Osteoblast (primary cell): ENCODE results near the gene NLGN4X. TPM values are rescaled to one million over a fixed set of nuclear protein-coding genes. Genes with fewer than 3 reads are reported as not detected.

Experiments
- DNase-seq: peaks from one replicate; pipeline ENCODE4 v3.0.0; 2011; ENCODE audit warnings: low spot score, mixed read lengths; ENCODE audit not compliant: insufficient read length; ENCODE audit errors: missing footprints
- H2AFZ ChIP-seq: 2 replicates; pipeline ENCODE4 v1.6.0; 2011; ENCODE audit warnings: mild to moderate bottlenecking, low read length
- H3K27ac ChIP-seq: 2 replicates; pipeline ENCODE4 v1.5.1; 2011; ENCODE audit warnings: mild to moderate bottlenecking, low read depth, low read length, moderate library complexity
- H3K27me3 ChIP-seq: 2 replicates; pipeline ENCODE4 v1.6.0; 2012; ENCODE audit warnings: mild to moderate bottlenecking, control low read depth, inconsistent platforms, low read length, moderate library complexity; ENCODE audit not compliant: insufficient read depth
- H3K36me3 ChIP-seq: 2 replicates; pipeline ENCODE4 v1.5.1; 2011; ENCODE audit warnings: mild to moderate bottlenecking, low read length, control low read depth, moderate library complexity; ENCODE audit not compliant: insufficient read depth
- H3K4me1 ChIP-seq: 2 replicates; pipeline ENCODE4 v1.5.1; 2011; ENCODE audit warnings: mild to moderate bottlenecking, low read length, control low read depth, moderate library complexity; ENCODE audit not compliant: insufficient read depth
- H3K4me2 ChIP-seq: 2 replicates; pipeline ENCODE4 v1.6.0; 2011; ENCODE audit warnings: mild to moderate bottlenecking, low read length; ENCODE audit not compliant: insufficient read depth
- H3K4me3 ChIP-seq: fragments of 200-600 bp; sonication (generic); 3 replicates; pipeline ENCODE4 v1.5.1; 2012; ENCODE audit warnings: mild to moderate bottlenecking, low read length, inconsistent platforms; ENCODE audit not compliant: insufficient read depth
- H3K79me2 ChIP-seq: 2 replicates; pipeline ENCODE4 v1.6.0; 2012; ENCODE audit warnings: mild to moderate bottlenecking, low read length, control low read depth, inconsistent platforms; ENCODE audit not compliant: insufficient read depth
- H3K9me3 ChIP-seq: 2 replicates; pipeline ENCODE4 v1.5.1; 2011; ENCODE audit warnings: low read depth, low read length, control low read depth
- H4K20me1 ChIP-seq: 2 replicates; pipeline ENCODE4 v1.6.0; 2012; ENCODE audit warnings: mild to moderate bottlenecking, low read length, control low read depth; ENCODE audit not compliant: insufficient read depth
- CTCF ChIP-seq: IDR thresholded peaks from 2 replicates; pipeline ENCODE4 v1.5.1; 2011; ENCODE audit warnings: mild to moderate bottlenecking, low read depth, low read length, moderate library complexity; ENCODE audit errors: extremely low read depth
- total RNA-seq: library from RNA; depleted of rRNA; stranded (reverse); fragments of >200 nt; gene quantifications from 2 replicates; pipeline ENCODE4 v1.2.3, GENCODE V29; 2012

Gene NLGN4X
- total RNA-seq, 1 donor: 1.4 TPM

DNA sequence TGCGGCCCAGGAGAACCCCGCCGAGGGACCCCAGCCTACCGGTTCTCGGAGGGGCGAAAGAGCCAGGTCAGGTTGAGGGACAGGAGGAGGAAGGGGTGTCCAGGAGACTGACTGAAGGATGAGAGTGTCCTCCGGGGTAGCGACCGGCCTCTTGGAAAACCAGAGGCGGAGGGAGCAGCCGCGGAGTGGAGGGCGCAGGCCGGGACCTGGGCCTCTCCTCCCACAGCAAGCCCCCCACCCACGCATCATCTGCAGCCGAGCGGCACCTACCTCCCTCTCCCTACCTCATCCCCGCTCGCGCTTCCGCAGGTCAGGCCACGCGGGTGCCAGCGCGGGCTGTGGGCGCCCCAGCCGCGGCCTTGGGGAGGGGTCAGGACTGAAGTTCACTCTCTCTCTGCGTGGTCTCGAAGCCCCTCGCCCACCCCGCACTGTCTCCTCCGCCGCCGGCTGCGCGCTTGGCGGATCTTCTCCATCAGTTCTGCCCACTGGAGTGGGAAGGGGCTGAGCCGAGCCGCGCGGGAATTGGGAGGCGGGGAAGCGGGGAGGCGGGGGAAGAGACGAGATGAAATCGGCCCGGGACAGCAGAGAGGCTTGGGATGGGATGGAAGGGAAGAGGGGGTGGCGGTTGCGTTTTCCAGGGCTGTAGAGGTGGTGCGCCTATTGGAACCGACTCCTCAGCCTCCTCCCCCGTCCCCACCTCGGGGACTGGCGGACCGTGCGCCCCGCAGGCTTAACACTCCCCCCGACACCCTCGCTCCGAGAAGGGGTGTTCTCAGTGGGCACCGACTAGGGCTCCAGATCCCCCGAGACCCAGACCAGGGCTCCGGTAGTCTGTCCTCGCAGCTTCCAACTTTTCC, 1.8 kb downstream of the NLGN4X start:
- TF ChIP-seq CTCF: no peak
- H3K27me3 ChIP-seq: no peaks in the 10 kb centered on the region
- H3K27ac ChIP-seq: no peak overlapping the region
- no peak overlapping the region for H3K4me2 ChIP-seq
- H4K20me1 ChIP-seq: no peaks in the 10 kb centered on the region
- H2AFZ ChIP-seq: no peak overlapping the region
- H3K36me3 ChIP-seq: no peaks in the 10 kb centered on the region
- no peaks in the 10 kb centered on the region for H3K79me2 ChIP-seq
- no peaks in the 10 kb centered on the region for H3K4me1 ChIP-seq
- DNase-seq: no peak
- H3K9me3 ChIP-seq: no peaks in the 10 kb centered on the region
- H3K4me3 ChIP-seq: no peak overlapping the region

DNA sequence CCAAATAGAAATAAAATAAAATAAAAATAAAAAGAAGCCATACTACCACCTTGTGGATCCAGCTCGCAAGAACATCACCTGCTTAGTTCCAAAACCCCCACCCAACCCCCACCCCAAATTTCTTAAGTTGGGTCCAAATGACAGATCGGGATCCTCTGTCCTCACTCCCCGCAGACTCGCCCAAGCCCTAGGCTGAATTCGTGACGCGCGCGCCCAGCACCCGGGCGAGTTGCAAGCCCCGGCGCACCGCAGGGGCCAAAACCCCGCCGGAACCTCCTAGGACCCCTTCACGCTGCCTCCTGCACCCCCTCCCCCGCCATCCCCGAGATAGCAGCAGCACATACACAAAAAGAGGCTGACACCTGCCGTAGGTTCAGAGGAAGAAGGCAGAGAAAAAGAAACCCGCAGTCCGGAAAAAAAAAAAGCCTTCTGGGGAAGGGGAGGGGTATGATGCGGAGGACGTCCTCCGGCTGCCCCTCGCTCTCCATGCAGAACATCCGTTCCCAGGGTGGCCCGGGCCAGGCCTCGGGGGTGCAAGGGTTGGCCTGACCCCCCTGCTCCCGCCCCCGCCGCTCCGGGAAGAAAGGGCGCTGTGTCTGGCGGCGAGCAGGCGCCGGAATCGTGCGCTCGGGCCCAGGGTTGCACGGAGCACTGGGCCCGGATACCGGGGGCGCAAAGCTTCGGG, 2.6 kb downstream of the NLGN4X start:
- no peaks in the 10 kb centered on the region for H4K20me1 ChIP-seq
- no peak overlapping the region for H3K27ac ChIP-seq
- no peaks in the 10 kb centered on the region for H3K36me3 ChIP-seq
- H3K4me3 ChIP-seq: no peak overlapping the region
- H3K79me2 ChIP-seq: no peaks in the 10 kb centered on the region
- H3K4me2 ChIP-seq: no peak overlapping the region
- TF ChIP-seq CTCF: no peak
- DNase-seq: no peak
- no peaks in the 10 kb centered on the region for H3K4me1 ChIP-seq
- H2AFZ ChIP-seq: no peak overlapping the region
- no peaks in the 10 kb centered on the region for H3K27me3 ChIP-seq
- H3K9me3 ChIP-seq: no peaks in the 10 kb centered on the region

GRCh38 chrX:6225288-6225910, 3.3 kb downstream of the NLGN4X start:
- no peaks in the 10 kb centered on the region for H3K27me3 ChIP-seq
- no peaks in the 10 kb centered on the region for H3K79me2 ChIP-seq

More at GRCh38 chrX:6225288-6225910, 3.3 kb downstream of the NLGN4X start:
- Histone ChIP-seq H4K20me1 (no peaks in the 10 kb centered on the region), H3K9me3 (no peaks in the 10 kb centered on the region), H3K27ac (no peak overlapping the region), H3K4me3 (no peak overlapping the region), H3K36me3 (no peaks in the 10 kb centered on the region), H3K4me2 (no peak overlapping the region), H3K4me1 (no peaks in the 10 kb centered on the region), H2AFZ (no peak overlapping the region)
- peak; percentile 62 for DNase-seq
- no peak for TF ChIP-seq CTCF
